Keratinocyte (primary cell): Measurements from ENCODE around the gene ECI2. TPM values are rescaled to one million over a fixed set of nuclear protein-coding genes. Genes with fewer than 3 reads are reported as not detected.
"Not testable (repeated sequence)": the region's sequence is repeated elsewhere in the genome, so short reads cannot be mapped to it uniquely, and the experiment has no call there.

Experiments
- DNase-seq: peaks from one replicate; pipeline ENCODE4 v3.0.0-alpha.2; 2011; ENCODE audit warnings: low read depth, missing footprints, low spot score
- FAIRE-seq: peaks from 2 replicates; lab custom pipeline; 2011; peaks lifted over from hg19 to GRCh38; lab: Jason Lieb, UNC
- H2AFZ ChIP-seq: 2 replicates; pipeline ENCODE4 v1.6.0; 2012; ENCODE audit warnings: low read length, control low read depth, inconsistent platforms; ENCODE audit not compliant: control insufficient read depth
- H3K27ac ChIP-seq: 2 replicates; pipeline ENCODE4 v1.5.1; 2011; ENCODE audit warnings: low read length; ENCODE audit not compliant: control insufficient read depth, insufficient read depth
- H3K27me3 ChIP-seq: 3 replicates; pipeline ENCODE4 v1.6.0; 2011; ENCODE audit warnings: low read length; ENCODE audit not compliant: control insufficient read depth, insufficient read depth; ENCODE audit errors: extremely low read depth
- H3K36me3 ChIP-seq, 2 experiments: 2 replicates in 1 of 2; 3 replicates in 1 of 2; pipeline ENCODE4 v1.5.1; 2011; ENCODE audit warnings: low read length in 2 of 2, mild to moderate bottlenecking in 1 of 2; ENCODE audit not compliant: control insufficient read depth in 2 of 2, insufficient read depth in 2 of 2; ENCODE audit errors: extremely low read depth in 1 of 2
- H3K4me1 ChIP-seq: 3 replicates; pipeline ENCODE4 v1.5.1; 2011; ENCODE audit warnings: low read length; ENCODE audit not compliant: control insufficient read depth, insufficient read depth; ENCODE audit errors: extremely low read depth
- H3K4me2 ChIP-seq: 3 replicates; pipeline ENCODE4 v1.6.0; 2011; ENCODE audit warnings: low read depth, low read length; ENCODE audit not compliant: control insufficient read depth, insufficient read depth; ENCODE audit errors: extremely low read depth
- H3K4me3 ChIP-seq, 3 experiments: fragments of 200-600 bp in 1 of 3; sonication (generic) in 1 of 3; 2 replicates in 2 of 3; 3 replicates in 1 of 3; pipeline ENCODE4 v1.5.1; 2011 to 2016; ENCODE audit warnings: low read length in 3 of 3, mild to moderate bottlenecking in 3 of 3, control low read depth in 2 of 3, inconsistent platforms in 1 of 3, low read depth in 1 of 3, mixed read lengths in 1 of 3, mixed run types in 1 of 3, moderate library complexity in 1 of 3; ENCODE audit not compliant: control insufficient read depth in 2 of 3, insufficient read depth in 2 of 3; ENCODE audit errors: extremely low read depth in 1 of 3
- H3K79me2 ChIP-seq: 2 replicates; pipeline ENCODE4 v1.6.0; 2012; ENCODE audit warnings: low read length; ENCODE audit not compliant: control insufficient read depth, insufficient read depth
- H3K9ac ChIP-seq: 3 replicates; pipeline ENCODE4 v1.6.0; 2011; ENCODE audit warnings: low read length; ENCODE audit not compliant: control insufficient read depth, insufficient read depth; ENCODE audit errors: extremely low read depth
- H3K9me1 ChIP-seq: 3 replicates; pipeline ENCODE4 v1.6.0; 2011; ENCODE audit warnings: low read length; ENCODE audit not compliant: control insufficient read depth, insufficient read depth; ENCODE audit errors: extremely low read depth
- H3K9me3 ChIP-seq: 2 replicates; pipeline ENCODE4 v1.5.1; 2012; ENCODE audit warnings: low read depth, low read length; ENCODE audit not compliant: control insufficient read depth
- H4K20me1 ChIP-seq: 3 replicates; pipeline ENCODE4 v1.6.0; 2011; ENCODE audit warnings: low read length; ENCODE audit not compliant: control insufficient read depth, insufficient read depth; ENCODE audit errors: extremely low read depth
- CTCF ChIP-seq, 3 experiments: IDR thresholded peaks in 1 of 3; conservative IDR thresholded peaks in 1 of 3; optimal IDR thresholded peaks in 1 of 3; 2 replicates in 2 of 3; 3 replicates in 1 of 3; pipeline versions ENCODE3 to v1.5.1; 2011; ENCODE audit warnings: low read length in 3 of 3, mild to moderate bottlenecking in 3 of 3, moderate library complexity in 2 of 3, control low read depth in 1 of 3, inconsistent platforms in 1 of 3; ENCODE audit not compliant: insufficient read depth in 2 of 3; ENCODE audit errors: extremely low read depth in 1 of 3
- EZH2 ChIP-seq: IDR thresholded peaks from one replicate; pipeline ENCODE4 v1.6.1; 2012; ENCODE audit warnings: inconsistent platforms, mild to moderate bottlenecking, low read length, moderate library complexity
- dilution Hi-C: fragments of 300-500 bp; cut with MboI; formaldehyde crosslinking; loops from one replicate; pipeline ENCODE4 v1.7.0; 2020; ENCODE audit warnings: low sequenced_read_pairs; ENCODE audit not compliant: extremely low pct_ligation_motif_present
- polyA plus RNA-seq, 5 experiments: library from polyadenylated mRNA; depleted of rRNA in 3 of 5; stranded (reverse) in 3 of 5; stranded (forward) in 1 of 5; unstranded in 1 of 5; fragments of >200 nt; gene quantifications; 1 replicate in 1 of 5; 2 replicates in 3 of 5; 3 replicates in 1 of 5; pipeline versions ENCODE4 v1.2.1 to v1.2.3, GENCODE V29; 2011 to 2012; ENCODE audit warnings: missing spikeins in 2 of 5, low read depth in 1 of 5, low replicate concordance in 1 of 5

Gene ECI2
- polyA plus RNA-seq, 1 donor (not counting 4 experiments of a cell fraction or from before 2014, with no cell fraction given): 41.6 TPM

DNA sequence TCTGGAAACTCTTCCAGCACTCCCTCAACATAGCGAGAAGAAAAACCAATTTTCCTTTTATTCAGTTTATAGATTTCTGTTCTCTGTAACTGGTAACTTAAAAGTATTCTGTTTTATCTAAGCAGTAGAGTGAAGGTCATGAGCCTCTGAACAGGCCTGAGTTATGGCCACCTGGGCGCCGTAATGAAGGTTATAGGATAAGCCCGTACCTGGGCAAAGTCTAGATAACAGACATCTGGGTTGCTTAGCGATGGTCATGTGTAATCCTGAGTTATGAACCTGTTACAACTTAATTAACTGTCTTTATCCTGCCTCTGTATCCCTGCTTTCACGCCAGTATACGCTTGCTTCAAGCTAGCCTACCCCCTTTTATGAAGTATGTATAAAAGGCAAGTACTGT is 43.4 kb downstream of the ECI2 start:
- Histone ChIP-seq H3K9me3 (no peaks in the 10 kb centered on the region), H3K9me1 (no peaks in the 10 kb centered on the region), H3K4me3 (no peak overlapping the region), H3K27ac (no peak overlapping the region), H4K20me1 (no peaks in the 10 kb centered on the region), H3K4me1 (no peaks in the 10 kb centered on the region), H3K27me3 (no peaks in the 10 kb centered on the region), H3K9ac (no peak overlapping the region), H3K36me3 (no peaks in the 10 kb centered on the region), H2AFZ (no peak overlapping the region), H3K4me2 (no peak overlapping the region), H3K79me2 (no peaks in the 10 kb centered on the region)
- FAIRE-seq (no peak), DNase-seq (no peak)
- TF ChIP-seq CTCF (optimal IDR thresholded peaks at IDR 0.05 in 1 of 3, IDR thresholded peaks at IDR 0.05 in 1 of 3, conservative IDR thresholded peaks at IDR 0.05 in 1 of 3; ENCODE audit: extremely low read depth in 1 of 3, insufficient read depth in 2 of 3, low read length in 3 of 3): no peak
- TF ChIP-seq EZH2: no peak
- dilution Hi-C loops: no loop called here

DNA sequence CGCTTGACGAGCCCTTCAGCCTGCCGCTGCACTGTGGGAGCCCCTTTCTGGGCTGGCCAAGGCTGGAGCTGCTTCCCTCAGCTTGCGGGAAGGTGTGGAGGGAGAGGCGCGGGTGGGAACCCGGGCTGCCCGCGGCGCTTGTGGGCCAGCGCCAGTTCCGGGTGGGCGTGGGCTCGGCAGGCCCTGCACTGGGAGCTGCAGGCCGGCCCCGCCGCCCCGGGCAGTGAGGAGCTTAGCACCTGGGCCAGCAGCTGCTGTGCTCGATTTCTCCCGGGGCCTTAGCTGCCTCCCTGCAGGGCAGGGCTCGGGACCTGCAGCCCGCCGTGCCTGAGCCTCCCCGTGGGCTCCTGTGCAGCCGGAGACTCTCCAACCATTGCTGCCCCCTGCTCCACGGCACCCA is 45.3 kb downstream of the ECI2 start:
- H3K27ac ChIP-seq, H3K9me3 ChIP-seq, FAIRE-seq, H3K9me1 ChIP-seq, H3K79me2 ChIP-seq, H2AFZ ChIP-seq, H3K4me1 ChIP-seq, H3K9ac ChIP-seq, H3K27me3 ChIP-seq, H3K4me3 ChIP-seq, H3K36me3 ChIP-seq, dilution Hi-C loops, H3K4me2 ChIP-seq, H4K20me1 ChIP-seq, DNase-seq: not testable (repeated sequence)

DNA sequence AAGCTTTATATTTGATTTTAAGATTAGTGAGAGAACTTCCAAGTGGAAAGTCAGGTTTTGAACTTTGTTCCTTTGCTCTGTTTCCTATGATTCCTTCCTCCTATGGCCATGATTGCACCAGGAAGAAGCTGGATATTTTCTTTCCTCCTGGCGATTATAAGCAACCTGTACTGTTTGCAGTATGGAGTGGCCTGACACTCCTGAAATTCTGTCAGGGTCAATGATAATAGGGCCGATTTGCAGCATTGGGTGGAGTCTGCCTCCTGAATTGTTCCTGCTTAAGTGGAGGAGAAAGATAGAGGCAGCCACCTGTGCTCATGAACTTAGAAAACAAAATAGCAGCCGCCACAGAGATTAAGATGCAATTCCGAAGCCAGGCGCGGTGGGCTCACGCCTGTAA is 46.7 kb downstream of the ECI2 start:
- H3K79me2 ChIP-seq: no peaks in the 10 kb centered on the region
- no peak for DNase-seq
- no peaks in the 10 kb centered on the region for H3K9me1 ChIP-seq
- H3K4me1 ChIP-seq: peaks cover 8% of the 10 kb centered on the region
- no peaks in the 10 kb centered on the region for H3K36me3 ChIP-seq
- H3K4me3 ChIP-seq: no peak overlapping the region
- no peaks in the 10 kb centered on the region for H3K27me3 ChIP-seq
- no peaks in the 10 kb centered on the region for H4K20me1 ChIP-seq
- H3K4me2 ChIP-seq: no peak overlapping the region
- FAIRE-seq: no peak
- H3K9me3 ChIP-seq: no peaks in the 10 kb centered on the region
- no peak overlapping the region for H2AFZ ChIP-seq
- TF ChIP-seq CTCF (optimal IDR thresholded peaks at IDR 0.05 in 1 of 3, IDR thresholded peaks at IDR 0.05 in 1 of 3, conservative IDR thresholded peaks at IDR 0.05 in 1 of 3; ENCODE audit: extremely low read depth in 1 of 3, insufficient read depth in 2 of 3, low read length in 3 of 3) (no peak), EZH2 (no peak)
- H3K9ac ChIP-seq: no peak overlapping the region
- dilution Hi-C loops: no loop called here
- no peak overlapping the region for H3K27ac ChIP-seq
